ENCODE data around the gene BUB1.

DNA sequence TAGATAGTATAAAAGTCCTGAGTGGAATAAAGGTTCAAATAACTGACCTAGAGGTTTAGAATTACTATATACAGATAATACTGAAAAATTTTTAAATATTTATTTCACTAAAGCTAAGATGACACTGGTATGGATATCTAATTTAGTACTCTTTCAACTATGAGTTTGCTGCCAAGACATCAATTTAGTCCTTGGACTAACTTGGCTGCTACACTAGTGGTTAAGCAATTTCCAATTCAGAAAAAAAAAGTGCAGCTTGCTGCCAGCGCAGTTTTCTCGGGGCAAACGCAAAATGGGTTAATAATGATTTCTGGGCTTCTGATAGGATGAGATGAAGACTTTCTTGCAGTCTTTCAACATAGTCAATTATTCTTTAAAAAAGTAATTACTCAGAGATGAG lies 10.8 kb downstream of the BUB1 start:
- TF ChIP-seq, protein P1, sequence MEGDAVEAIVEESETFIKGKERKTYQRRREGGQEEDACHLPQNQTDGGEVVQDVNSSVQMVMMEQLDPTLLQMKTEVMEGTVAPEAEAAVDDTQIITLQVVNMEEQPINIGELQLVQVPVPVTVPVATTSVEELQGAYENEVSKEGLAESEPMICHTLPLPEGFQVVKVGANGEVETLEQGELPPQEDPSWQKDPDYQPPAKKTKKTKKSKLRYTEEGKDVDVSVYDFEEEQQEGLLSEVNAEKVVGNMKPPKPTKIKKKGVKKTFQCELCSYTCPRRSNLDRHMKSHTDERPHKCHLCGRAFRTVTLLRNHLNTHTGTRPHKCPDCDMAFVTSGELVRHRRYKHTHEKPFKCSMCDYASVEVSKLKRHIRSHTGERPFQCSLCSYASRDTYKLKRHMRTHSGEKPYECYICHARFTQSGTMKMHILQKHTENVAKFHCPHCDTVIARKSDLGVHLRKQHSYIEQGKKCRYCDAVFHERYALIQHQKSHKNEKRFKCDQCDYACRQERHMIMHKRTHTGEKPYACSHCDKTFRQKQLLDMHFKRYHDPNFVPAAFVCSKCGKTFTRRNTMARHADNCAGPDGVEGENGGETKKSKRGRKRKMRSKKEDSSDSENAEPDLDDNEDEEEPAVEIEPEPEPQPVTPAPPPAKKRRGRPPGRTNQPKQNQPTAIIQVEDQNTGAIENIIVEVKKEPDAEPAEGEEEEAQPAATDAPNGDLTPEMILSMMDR (IDR thresholded peaks at IDR 0.05), result no peak
- TF ChIP-seq POLR2A (IDR thresholded peaks at IDR 0.05), result no peak
- no peak for TF ChIP-seq POLR2AphosphoS5 (IDR thresholded peaks at IDR 0.05)
